NCI-H524 treated with DMSO at 0.1 percent for 48 hours (cell line): ENCODE results near the gene TEX48.

Experiments used
- DNase-seq: peaks from one replicate; lab custom pipeline; 2025; lab: John Stamatoyannopoulos, UW

The TEX48 gene

DNA sequence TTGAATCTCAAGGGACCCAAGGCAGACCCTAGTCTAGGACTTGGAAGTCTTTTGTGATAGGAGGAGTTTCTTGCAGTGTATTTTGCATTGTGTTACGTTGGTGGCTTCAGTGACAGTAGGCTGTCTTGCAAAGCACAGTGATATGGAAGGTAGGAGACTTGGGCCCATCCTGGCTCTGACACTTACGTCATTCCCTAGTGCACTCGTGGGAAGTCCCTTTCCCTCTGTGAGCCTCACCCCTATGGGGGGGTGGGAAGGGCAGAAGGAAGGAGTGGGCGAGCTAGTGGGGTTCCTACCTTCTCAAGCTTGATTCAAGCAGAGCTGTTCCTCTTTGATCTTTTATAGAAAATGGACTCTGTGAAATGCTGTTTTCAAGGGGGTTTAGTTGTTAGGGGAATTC lies 15.1 kb downstream of the TEX48 start:
- DNase-seq: no peak

DNA sequence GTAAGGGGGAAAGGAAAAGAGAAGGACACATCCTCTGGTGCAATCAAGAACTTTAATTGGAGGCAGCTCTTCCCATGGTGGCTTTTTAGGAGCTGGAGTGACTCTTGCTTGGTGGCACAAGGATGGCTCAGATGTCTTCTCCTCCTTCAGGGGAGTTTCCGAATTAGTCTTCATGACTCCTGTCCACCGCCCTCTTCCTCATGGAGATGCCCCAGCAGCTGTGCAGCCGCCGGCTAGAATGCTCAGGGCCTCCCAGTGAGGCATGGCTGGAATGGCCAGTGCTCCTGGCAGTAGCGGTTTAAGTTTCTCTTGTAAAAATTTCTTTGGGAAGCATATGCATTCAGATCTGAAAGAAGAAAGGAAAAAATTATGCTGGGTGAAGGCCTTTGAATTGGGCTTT lies 15.6 kb downstream of the TEX48 start:
- no peak for DNase-seq

DNA sequence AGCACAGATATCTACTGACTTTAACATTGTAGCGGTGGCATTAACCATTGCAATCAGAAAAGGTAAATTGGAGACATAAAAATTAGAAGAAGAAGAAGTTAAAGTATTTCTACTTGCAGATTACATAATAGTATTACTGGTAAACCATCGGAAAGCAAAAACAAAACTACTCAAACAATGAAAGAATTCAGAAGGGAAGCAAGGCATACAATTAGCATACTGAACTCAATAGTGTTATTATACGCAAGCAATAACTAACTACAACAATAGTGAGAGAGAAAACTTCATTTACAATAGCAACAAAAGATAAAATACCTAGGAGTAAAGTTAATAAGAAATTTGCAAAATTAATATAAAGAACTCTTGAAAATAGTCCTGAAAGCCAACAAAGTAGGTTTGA lies 17.8 kb downstream of the TEX48 start:
- no peak for DNase-seq

DNA sequence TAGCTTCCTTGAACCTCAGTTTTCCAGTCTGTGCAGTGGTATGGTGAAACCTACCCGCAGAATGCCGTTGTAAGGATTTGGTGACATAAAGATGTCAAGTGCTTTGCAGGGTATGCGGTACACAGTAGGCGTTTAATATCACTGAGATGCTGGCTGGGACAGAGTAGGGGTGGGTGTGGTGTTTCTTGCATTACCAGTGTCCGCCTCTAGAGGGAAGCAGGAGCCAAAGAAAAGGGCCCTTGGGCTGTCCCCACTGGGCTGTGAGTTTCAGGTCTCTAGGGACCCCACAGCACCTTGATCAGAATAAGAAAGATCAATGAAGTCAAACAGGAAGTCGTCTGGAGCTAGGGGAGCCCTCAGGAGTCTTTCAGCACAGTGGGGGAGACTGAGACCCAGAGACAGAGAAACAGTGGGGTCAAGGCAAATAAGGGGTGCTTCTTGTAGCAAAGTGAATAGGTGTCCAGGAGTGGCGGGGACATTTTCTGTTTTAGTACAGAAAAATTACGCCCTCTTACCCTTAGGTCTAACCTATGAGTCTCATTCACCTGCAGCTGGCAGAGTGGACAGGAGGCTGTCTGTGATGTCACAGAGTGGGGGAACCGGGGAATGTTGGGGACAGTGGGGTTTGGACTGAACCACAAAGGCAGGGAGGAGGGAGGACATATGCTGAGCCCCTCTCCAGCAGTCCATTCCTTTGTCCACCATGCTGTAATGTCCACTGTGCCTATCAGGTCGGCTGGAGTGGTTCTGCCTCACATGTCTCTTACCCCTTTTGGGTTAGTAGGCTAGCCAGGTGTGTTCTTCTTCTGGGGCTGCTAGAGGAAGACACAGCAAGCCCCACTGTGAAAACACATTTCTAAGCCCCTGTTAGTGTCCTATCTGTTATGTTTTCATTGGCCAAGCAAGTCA lies 19.7 kb downstream of the TEX48 start:
- no peak for DNase-seq

DNA sequence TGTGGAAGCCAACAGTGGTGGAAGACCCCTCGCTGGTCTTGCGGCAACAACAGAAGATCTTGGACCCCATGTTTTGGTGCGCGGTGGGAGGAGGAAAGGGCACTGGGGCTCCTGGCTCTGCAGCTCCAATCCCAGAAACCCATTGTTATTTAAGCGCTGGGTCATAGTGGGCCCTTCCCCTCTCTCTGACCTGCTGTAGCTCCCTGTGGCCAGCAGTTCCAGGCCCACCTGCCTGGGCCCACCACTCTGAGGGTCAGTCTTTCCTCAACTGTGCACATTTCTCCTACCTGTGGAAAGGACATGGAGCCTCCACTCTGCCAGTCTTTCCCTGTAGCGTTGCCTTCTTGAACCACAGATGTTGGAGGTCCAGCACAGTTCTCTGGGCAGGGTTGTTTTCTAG lies 24.3 kb downstream of the TEX48 start, which contains the start of gene TEX53:
Gene TEX53, minus strand, starts transcription at position 101 of the 400 bp plus-strand sequence. Its CDS starts 31 bp downstream, at position 70.
- DNase-seq: no peak

DNA sequence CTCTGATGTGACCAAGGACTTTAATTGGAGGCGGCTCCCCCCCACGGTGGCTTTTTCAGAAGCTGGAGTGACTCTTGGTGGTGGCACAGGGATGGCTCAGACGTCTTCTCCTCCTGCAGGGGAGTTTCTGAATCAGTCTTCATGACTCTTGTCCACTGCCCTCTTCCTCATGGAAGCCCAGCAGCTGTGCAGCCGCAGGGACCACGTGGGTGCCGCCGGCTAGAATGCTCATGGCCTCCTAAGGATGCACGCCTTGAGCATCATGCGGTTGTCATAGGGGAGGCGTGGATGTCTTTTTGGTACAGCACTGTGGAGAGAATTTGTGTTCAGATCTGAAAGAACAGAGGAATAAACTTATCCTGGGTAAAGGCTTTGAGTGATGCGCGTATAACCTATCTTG lies 25.7 kb downstream of the TEX48 start:
- no peak for DNase-seq

DNA sequence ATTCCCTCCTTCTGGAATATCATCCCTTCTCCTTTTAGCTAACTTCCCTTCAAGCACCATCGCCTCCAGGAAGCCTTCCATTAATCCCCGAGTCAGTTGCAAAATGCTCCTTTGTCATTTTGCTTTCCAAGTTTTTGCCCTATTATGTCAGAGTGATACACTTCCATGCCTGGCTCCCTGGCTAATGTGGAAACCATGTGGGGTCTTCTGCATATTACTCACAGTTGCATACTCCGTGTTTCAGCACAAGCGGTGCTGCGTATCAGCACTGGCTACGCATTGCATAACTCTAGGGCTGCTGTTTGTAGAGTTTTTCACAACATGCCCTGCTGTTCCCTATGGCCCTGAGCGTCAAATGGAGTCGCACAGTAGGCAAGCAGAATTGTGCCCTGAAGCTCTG lies 26.3 kb downstream of the TEX48 start:
- DNase-seq: no peak

DNA sequence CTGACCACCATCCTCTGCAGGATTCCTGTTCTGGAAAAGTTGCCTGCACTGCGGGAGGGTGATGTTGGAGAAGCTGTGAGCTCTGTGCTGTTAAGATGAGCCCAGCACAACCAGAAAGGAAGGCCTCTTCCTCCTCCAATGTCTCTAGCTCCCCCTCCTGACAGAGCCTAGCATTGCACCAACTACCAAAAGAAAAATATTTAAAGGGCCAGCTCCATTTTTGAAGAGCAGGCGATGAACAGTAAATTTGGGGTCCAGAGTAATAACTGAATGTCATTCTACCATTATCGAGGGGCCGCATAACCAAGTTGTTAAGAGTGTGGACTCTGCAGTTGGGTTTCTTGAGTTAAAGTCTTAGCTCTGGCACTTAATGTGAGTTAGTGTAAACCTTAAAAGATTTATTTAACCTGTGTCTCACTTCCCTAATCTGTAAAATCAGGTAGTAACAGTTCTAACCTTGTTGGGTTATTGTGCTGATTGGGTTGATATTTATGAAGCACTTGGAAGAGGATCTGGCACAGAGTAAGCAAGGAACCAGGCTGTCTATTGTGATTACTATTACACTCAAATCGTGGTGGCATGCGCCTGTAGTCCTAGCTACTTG lies 28.3 kb downstream of the TEX48 start:
- no peak for DNase-seq

DNA sequence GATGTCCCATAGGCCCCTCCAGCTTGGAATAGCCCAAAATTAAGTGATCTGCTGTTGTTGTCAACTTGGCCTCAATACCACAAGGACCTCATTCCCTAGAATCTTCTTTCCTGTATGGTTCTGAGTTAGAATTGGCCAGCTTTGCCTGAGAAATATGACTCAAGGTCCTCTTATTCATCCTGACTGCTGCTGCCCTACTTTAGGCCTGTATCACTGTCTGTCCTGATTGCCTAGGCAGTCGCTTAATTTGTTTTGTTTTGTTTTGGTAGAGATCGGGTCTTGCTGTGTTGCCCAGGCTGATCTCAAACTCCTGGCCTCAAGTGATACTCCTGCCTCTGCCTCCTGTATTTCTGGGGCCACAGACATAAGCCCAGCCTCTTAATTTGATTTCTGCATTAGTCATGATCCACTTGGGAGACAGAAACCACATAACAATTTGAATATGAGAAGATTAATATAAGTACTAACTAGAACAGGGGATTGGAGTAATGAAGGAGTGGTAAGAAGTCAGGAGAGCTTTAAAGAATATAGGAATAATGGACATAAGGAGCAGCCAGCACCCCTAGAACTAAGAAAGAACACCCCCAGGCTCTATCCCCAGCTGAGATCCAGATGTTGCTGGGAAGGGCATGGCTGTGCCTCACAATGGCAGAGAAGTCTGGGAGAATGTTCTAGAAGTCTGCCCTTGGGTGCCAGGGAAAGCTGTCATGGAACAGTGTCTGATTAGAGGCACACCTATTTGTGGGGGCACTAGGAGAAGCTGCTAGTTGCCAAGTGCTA lies 29.0 kb downstream of the TEX48 start:
- no peak for DNase-seq

DNA sequence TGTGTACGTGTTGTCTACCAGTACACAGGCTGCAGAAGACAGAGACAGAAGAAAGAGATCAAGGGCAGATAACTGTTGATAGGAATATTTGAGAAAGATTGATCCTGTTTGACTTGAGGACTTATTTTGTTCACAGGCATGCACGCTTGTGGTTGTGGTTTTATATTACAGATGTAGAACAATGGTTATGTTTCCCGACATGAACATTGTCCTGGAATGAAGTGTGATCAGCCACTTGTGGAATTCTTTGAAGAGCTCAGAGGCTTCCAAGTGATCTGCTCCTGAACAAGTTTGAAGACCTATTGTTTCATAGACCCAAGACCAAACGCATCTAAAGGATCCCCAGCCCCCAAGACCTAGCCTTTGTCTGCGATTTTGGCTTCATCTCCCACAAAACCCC lies 38.1 kb downstream of the TEX48 start:
- no peak for DNase-seq

DNA sequence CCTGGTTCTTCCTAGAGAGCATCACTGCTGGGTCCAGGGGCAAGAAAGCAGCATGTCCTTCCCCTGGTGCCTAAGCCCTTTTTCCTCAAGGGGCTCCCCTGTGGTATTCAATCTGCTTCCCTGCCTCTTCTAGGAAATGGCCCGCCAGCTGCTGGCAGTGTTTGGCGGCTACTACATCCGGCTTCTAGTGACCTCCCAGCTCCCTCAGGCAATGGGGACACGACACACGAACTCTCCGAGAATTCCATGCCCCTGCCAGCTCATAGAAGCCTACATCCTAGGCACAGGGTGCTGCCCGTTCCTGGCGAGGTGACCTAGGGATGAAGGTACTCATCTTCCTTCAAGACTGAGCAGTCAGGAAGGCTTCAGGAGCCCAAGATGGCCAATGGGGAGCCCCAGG lies 39.0 kb downstream of the TEX48 start:
- DNase-seq: no peak

DNA sequence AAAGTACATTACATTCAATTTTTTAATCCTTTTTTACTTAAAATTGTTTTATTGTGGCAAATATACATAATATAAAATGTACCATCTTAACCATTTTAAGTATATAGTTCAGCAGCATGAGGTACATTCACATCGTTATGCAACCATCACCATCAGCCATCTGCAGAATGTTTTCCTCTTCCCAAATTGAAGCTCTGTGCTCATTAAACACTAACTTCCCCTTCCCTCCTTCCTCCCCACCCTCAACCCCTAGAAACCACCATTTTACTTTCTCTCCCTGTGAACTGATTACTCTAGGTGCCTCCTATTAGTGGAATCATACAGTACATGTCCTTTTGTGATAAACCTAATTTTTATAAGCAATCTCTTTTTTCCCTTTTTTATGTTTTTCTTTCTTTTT lies 40.0 kb downstream of the TEX48 start:
- no peak for DNase-seq

DNA sequence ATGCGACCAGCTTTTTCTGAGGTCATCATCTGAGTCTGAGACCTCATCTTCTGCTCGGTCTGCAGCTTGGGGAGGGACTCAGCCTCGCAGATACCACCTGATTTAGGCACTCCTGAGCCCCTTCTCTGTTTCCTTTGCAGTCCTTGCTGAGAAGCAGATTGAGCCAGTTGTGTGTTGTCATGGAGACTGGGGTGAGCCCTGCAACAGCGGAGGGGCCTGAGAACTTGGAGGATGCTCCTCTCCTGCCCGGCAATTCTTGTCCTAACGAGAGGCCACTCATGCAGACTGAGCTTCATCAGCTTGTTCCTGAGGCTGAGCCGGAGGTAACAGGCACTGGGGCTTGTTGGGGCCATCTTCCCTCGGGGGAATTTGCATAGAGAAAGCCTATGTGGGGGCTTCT lies 43.6 kb downstream of the TEX48 start:
- DNase-seq: no peak

DNA sequence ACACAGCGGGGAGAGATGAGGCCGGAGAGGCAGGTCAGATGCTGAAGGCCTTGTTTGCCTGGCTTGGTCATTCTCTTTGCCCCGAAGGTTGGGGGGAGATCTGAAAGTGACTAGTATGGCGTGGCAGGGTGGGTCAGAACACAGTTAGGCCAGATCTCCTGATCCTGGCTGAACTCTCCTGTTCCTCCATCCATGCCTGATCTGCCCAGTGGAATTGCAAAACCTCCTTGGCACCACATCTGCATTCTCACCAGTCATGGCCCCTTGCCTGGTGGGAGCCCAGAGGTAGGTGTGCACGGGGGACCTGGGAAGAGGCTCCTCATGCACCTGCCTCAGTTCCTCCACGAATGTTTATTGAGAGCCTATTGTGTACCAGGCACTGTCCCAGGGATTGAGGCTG lies 47.6 kb downstream of the TEX48 start:
- no peak for DNase-seq

DNA sequence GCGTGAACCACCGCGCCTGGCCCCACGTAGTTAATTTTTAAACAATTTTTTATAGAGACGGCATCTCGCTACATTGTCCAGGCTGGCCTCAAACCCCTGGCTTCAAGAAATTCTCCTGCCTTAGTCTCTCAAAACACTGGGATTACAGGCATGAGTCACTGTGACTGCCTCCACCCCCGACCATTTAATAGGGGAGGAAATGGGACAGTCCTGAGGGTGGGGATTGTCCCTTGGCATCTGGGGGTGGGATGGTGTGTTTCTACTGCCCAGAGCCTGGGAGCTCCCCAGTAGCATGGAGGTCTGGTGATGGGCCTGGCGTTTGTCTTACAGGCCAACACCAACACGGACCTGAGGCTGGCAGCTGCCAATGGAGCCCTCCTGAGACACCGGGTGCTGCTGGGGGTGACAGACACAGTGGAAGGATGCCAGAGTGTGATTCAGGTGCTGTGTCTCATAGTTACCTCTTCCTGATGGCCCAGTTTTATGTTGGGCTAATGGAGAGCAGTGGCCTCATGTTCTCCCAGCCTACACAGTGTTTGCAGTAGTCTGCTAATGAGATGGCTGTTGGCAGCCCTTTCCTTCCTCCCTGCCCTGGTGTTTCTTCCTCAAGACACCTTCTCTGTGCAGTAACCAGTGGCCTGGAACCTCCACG lies 48.4 kb downstream of the TEX48 start:
- no peak for DNase-seq

DNA sequence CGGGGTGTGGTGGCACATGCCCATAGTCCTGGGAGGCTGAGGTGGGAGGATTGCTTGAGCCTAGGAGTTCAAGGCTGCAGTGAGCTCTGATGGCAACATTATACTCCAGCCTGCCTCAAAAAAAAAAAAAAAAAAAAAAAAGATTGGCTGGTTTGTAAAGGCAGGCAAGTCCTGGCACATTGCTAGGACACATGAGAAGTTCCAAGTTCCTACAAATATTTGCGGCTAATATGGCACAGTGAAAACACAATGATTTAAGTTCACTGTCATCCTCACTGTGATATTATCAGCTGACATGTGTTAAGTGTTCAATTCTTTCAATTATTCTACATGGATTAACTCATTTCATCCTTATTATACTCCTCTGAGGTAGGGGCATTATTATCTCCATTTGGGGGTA lies 50.8 kb downstream of the TEX48 start:
- no peak for DNase-seq

DNA sequence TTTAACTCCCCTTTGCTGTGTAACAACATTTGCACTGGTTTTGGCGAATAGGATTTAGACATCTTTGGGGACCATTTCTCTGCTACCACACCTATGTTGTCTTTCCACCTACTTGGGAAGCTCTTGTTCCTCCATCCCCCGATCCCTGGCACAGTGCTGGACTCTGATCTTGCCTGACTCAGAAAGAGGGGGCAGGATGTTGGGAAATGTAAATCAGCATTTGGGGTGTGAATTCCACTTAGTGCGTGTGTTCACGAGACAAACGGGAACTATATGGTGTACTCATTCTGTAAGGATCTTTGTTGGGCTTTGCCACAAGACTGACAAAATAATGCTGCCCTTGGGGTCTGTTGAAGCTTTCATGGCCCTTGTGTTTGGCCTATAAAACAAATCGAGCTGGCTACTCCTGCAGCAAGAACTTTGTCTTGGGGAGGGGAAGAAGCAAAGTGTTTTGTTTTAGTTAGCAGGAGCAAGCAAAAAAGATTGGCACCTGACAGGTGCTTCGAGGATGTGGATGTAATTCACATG lies 52.4 kb downstream of the TEX48 start:
- no peak for DNase-seq

DNA sequence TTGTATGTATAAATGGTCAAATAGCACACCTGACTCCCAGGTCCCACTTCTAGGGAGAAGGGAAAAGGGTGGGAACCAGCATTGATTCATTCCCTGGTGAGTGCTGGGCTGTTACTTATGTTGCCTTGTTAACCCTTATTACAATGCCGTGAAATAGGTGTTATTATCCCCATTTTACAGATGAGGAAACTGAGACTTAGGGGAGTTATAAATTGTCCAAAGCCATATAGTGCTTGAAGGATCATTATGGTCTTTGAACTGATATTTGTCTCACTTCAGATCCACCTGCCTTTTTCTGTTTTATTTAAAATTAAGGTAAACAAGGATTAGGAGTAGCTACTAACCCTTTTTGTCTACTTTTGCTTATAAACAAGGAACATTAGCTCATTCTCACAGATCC lies 54.4 kb downstream of the TEX48 start:
- DNase-seq: no peak

DNA sequence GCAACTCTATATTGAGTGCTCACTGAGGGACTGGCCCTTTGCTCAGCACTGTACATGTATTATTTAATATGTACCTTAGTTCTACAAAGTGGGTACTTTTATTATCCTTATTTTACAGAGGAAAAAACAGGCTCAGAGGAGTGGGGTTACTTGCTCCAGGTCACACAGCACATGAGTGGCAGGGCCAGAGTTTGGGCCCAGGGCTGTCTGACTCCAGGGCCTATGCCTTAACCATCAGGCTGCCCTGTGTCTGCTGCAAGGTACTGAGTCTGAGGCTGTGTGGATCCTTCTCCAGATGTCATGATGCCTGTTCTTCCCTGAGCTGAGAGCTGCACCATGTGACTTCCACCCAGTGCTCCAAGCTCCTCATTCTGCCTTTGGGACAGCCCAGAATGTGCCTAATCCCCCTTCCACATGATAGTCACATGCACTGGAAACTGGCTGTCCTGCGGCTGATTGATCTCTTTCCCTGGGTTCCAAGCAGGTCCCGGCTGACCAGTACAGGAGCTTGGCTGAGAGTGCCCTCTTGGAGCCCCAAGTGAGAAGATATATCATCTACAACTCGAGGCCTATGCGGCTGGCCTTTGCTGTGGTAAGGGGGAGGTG lies 55.5 kb downstream of the TEX48 start:
- DNase-seq: no peak

DNA sequence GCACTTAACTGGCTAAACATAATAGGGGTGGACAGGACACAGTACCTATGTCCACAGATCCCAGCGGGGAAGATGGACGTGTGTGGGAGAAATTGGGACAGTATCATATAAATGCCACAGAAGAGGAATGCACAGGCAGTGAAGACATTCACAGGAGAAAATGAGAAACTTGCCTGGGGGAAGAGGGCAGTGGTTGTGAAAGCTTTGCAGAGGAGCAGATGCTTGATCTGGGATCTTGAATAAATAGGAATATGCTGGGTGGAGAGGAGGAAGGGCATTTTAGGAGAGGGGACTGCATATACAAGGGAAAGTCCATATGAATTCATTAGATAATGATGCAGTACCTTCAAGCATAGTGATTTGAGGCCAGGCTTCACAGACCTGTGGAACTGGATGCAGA lies 57.3 kb downstream of the TEX48 start:
- no peak for DNase-seq

DNA sequence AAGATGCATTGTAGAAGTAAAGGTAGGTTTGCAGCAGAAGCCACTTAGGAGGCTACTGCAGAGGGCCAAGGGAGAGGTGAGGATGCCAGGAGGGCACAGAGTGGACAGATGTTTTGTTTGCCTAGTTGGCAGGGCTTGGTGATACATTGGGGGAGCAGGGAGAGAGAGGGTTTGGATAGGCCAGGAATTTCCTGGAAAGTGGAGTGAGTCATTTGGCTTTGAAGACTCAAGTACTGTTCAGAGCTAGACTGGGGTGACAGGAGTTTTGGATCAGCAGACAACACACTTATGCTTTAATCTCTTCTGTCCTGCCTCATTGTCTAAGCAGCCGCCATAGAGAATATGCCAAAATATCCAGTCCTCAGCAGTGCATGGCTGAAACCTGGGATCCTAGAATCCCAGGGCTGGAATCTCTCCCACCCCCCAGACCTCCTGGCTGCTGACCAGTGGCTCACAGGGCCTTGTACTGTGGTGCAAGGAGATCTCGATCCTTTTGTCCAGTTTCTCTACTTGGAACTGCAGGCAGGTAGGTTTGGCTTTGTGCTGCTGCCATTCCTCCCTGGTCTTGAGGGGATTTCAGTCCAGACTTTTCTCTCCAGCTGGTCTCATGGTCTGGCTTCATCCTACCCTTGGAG lies 59.9 kb downstream of the TEX48 start:
- DNase-seq: no peak
